A549 (cell line): Measurements from ENCODE around the gene NPB. TPM values are rescaled to one million over a fixed set of nuclear protein-coding genes. Genes with fewer than 3 reads are reported as not detected.

Source experiments
- ATAC-seq, 2 experiments: fragments of 200-7000 bp in 1 of 2; fragments of >200 bp in 1 of 2; cut with Nextera tagmentation in 1 of 2; cut with Tn5 transposase in 1 of 2; 3 replicates each; pipeline versions ENCODE4 v1.8.0 to v1.9.1; 2018 to 2020; ENCODE audit warnings: mild to moderate bottlenecking in 1 of 2, moderate library complexity in 1 of 2
- CTCF ChIA-PET: fragments of 300-600 bp; sonication (Branson Sonifier 250); formaldehyde crosslinking; extraction: SDS; loops from one replicate; lab custom pipeline; 2021; ENCODE audit warnings: antibody characterized with exemption, inconsistent platforms; lab: Yijun Ruan, JAX
- POLR2A ChIA-PET: fragments of 350-600 bp; formaldehyde crosslinking; extraction: SDS; loops from one replicate; lab custom pipeline; 2021; ENCODE audit warnings: antibody characterized with exemption, inconsistent platforms; lab: Yijun Ruan, JAX
- DNase-seq, 2 experiments: peaks; one replicate each; pipeline versions ENCODE4 v3.0.0 to v3.0.0-alpha.2; 2011 to 2016; ENCODE audit warnings: low read depth in 1 of 2, low spot score in 1 of 2
- FAIRE-seq: peaks from 2 replicates; lab custom pipeline; 2011; peaks lifted over from hg19 to GRCh38; lab: Jason Lieb, UNC
- H3K27ac ChIP-seq, 2 experiments: fragments of >200 bp; sonication (Bioruptor Twin); formaldehyde crosslinking; 3 replicates each; pipeline ENCODE4 v1.5.1; 2016 to 2017
- H3K4me1 ChIP-seq: fragments of >200 bp; sonication (Bioruptor Twin); formaldehyde crosslinking; 3 replicates; pipeline ENCODE4 v1.6.1; 2016
- H3K4me2 ChIP-seq: fragments of >200 bp; sonication (Bioruptor Twin); formaldehyde crosslinking; 3 replicates; pipeline ENCODE4 v1.6.1; 2016
- H3K4me3 ChIP-seq: fragments of >200 bp; sonication (Bioruptor Twin); formaldehyde crosslinking; 3 replicates; pipeline ENCODE4 v1.5.1; 2016
- H3K9me3 ChIP-seq: fragments of >200 bp; sonication (Bioruptor Twin); formaldehyde crosslinking; 3 replicates; pipeline ENCODE4 v1.6.1; 2016
- BHLHE40 ChIP-seq: IDR thresholded peaks from 2 replicates; pipeline ENCODE4 v1.6.1; 2012; ENCODE audit warnings: low read depth, low read length, inconsistent platforms
- CBX2 ChIP-seq: fragments of 200-600 bp; sonication (generic); IDR thresholded peaks from 2 replicates; pipeline ENCODE4 v1.6.1; 2016; ENCODE audit warnings: low read depth, mild to moderate bottlenecking, borderline replicate concordance
- CEBPB ChIP-seq, 2 experiments: fragments of >200 bp in 1 of 2; sonication (Bioruptor Twin) in 1 of 2; formaldehyde crosslinking in 1 of 2; IDR thresholded peaks; 2 replicates each; pipeline ENCODE4 v1.6.1; 2012 to 2016
- EHF ChIP-seq: fragments of 250-450 bp; sonication (Bioruptor Pico); IDR thresholded peaks from 2 replicates; pipeline ENCODE4 v1.5.0; 2020; ENCODE audit warnings: mild to moderate bottlenecking
- ELK1 ChIP-seq: fragments of 150-350 bp; IDR thresholded peaks from 2 replicates; pipeline ENCODE4 v1.6.1; 2014; ENCODE audit warnings: low read depth, mild to moderate bottlenecking, low read length
- EP300 ChIP-seq, 2 experiments: fragments of >200 bp; sonication (Bioruptor Twin); formaldehyde crosslinking; IDR thresholded peaks; 2 replicates in 1 of 2; 3 replicates in 1 of 2; pipeline ENCODE4 v1.6.1; 2016 to 2017
- FOSL2 ChIP-seq, 2 experiments: fragments of 450-650 bp in 1 of 2; fragments of >200 bp in 1 of 2; sonication (Bioruptor Twin) in 1 of 2; formaldehyde crosslinking; IDR thresholded peaks; 2 replicates each; pipeline versions ENCODE4 v1.5.0 to v1.6.1; 2016 to 2020; ENCODE audit warnings: mild to moderate bottlenecking in 1 of 2, moderate library complexity in 1 of 2
- HDAC2 ChIP-seq: fragments of 200-600 bp; sonication (generic); IDR thresholded peaks from 2 replicates; pipeline ENCODE4 v1.6.1; 2016
- HES2 ChIP-seq: fragments of >200 bp; sonication (Bioruptor Twin); formaldehyde crosslinking; IDR thresholded peaks from 2 replicates; pipeline ENCODE4 v1.6.1; 2016
- KDM5A ChIP-seq: fragments of 200-600 bp; sonication (generic); IDR thresholded peaks from 2 replicates; pipeline ENCODE4 v1.6.1; 2016; ENCODE audit warnings: antibody characterized with exemption, mild to moderate bottlenecking
- MAFK ChIP-seq: fragments of 450-650 bp; IDR thresholded peaks from 2 replicates; pipeline ENCODE4 v1.6.1; 2014; ENCODE audit not compliant: partially characterized antibody
- MAX ChIP-seq: IDR thresholded peaks from 2 replicates; pipeline ENCODE4 v1.6.1; 2012
- MYC ChIP-seq: IDR thresholded peaks from 2 replicates; pipeline ENCODE4 v1.6.1; 2012; ENCODE audit warnings: mild to moderate bottlenecking, inconsistent platforms, low read length, improper control_type of control experiment, borderline replicate concordance
- NFE2L2 ChIP-seq: fragments of 150-350 bp; conservative IDR thresholded peaks from 2 replicates; pipeline ENCODE4 v1.6.1; 2014; ENCODE audit warnings: low read length
- POLR2AphosphoS2 ChIP-seq: conservative IDR thresholded peaks from 2 replicates; pipeline ENCODE4 v1.6.1; 2012; ENCODE audit warnings: low read length, improper control_type of control experiment, inconsistent platforms
- RAD21 ChIP-seq, 2 experiments: fragments of >200 bp in 1 of 2; sonication (Bioruptor Twin) in 1 of 2; formaldehyde crosslinking in 1 of 2; IDR thresholded peaks in 1 of 2; conservative IDR thresholded peaks in 1 of 2; 2 replicates in 1 of 2; 3 replicates in 1 of 2; pipeline ENCODE4 v1.6.1; 2012 to 2018; ENCODE audit warnings: inconsistent platforms in 1 of 2
- RARB ChIP-seq: fragments of 250-450 bp; sonication (Bioruptor Pico); IDR thresholded peaks from 2 replicates; pipeline ENCODE4 v1.8.0; 2021; ENCODE audit warnings: mild to moderate bottlenecking, moderate library complexity
- RCOR1 ChIP-seq: fragments of 150-350 bp; IDR thresholded peaks from 2 replicates; pipeline ENCODE4 v1.6.1; 2014; ENCODE audit warnings: antibody characterized with exemption, low read length, low read depth
- RNF2 ChIP-seq: fragments of 200-600 bp; sonication (generic); IDR thresholded peaks from 2 replicates; pipeline ENCODE4 v1.6.1; 2016; ENCODE audit warnings: low read depth, mild to moderate bottlenecking, antibody characterized with exemption, moderate library complexity, borderline replicate concordance
- SREBF2 ChIP-seq: fragments of 450-650 bp; IDR thresholded peaks from 2 replicates; pipeline ENCODE4 v1.6.1; 2014; ENCODE audit warnings: mild to moderate bottlenecking, moderate library complexity
- TFCP2L1 ChIP-seq: fragments of 250-450 bp; sonication (Bioruptor Pico); IDR thresholded peaks from 2 replicates; pipeline ENCODE4 v1.5.0; 2021; ENCODE audit warnings: mild to moderate bottlenecking
- TP53 ChIP-seq: fragments of 250-450 bp; sonication (Bioruptor Pico); IDR thresholded peaks from 2 replicates; pipeline ENCODE4 v1.5.0; 2021; ENCODE audit warnings: mild to moderate bottlenecking, moderate library complexity
- USF2 ChIP-seq: fragments of 450-650 bp; IDR thresholded peaks from 2 replicates; pipeline ENCODE4 v1.6.1; 2014; ENCODE audit warnings: antibody characterized with exemption
- ZNF302 ChIP-seq: fragments of 250-450 bp; sonication (Bioruptor Pico); IDR thresholded peaks from 2 replicates; pipeline ENCODE4 v1.9.0; 2021; ENCODE audit warnings: inconsistent platforms, mild to moderate bottlenecking, moderate library complexity
- WGBS: methylation state at CpG from one replicate; pipeline ENCODE4 v1.1.6; 2017; ENCODE audit errors: missing lambda C conversion rate; 5-methylcytosine and 5-hydroxymethylcytosine counted together
- polyA plus RNA-seq, 4 experiments: library from polyadenylated mRNA; depleted of rRNA in 3 of 4; stranded (reverse); fragments of >200 nt; fragmentation: RNase III in 1 of 4; extraction: RNeasy Plus Mini Kit Qiagen cat#74134 plus additional on column Dnase treatment in 1 of 4; gene quantifications; 2 replicates in 3 of 4; 3 replicates in 1 of 4; pipeline ENCODE4 v1.2.3, GENCODE V29; 2011 to 2017

The NPB gene
- polyA plus RNA-seq, 2 of the 4 experiments (the other 2 are of a cell fraction), result 0.41 to 0.45 TPM

- H3K27ac ChIP-seq, result no peak overlapping the region; a peak in 1 of 6 replicates
- peak overlapping the region; percentile 96 for H3K4me2 ChIP-seq
- DNase-seq (no peak), ATAC-seq (no peak), FAIRE-seq (no peak)
- ChIA-PET POLR2A (no interaction called here), CTCF (interaction anchor here (2.2 kb wide), 1 partner anchor 38 kb away, joined by 8 read pairs; no protein-coding TSS in a partner anchor)
- TF ChIP-seq HES2, result no peak
- TF ChIP-seq CEBPB (IDR thresholded peaks at IDR 0.05), result no peak
- TF ChIP-seq CBX2, result no peak
- no peak for TF ChIP-seq EP300 (IDR thresholded peaks at IDR 0.05)
- TF ChIP-seq POLR2AphosphoS2, result no peak
- TF ChIP-seq ELK1, result no peak
- no peak for TF ChIP-seq MAX
- TF ChIP-seq USF2, result no peak
- TF ChIP-seq HDAC2, result no peak
- no peak for TF ChIP-seq MYC
- TF ChIP-seq RAD21 (conservative IDR thresholded peaks at IDR 0.05 in 1 of 2, IDR thresholded peaks at IDR 0.05 in 1 of 2), result no peak
- TF ChIP-seq MAFK, result no peak
- no peak for TF ChIP-seq BHLHE40
- no peak for TF ChIP-seq ZNF302 (CRISPR knock-in tag)
- no peak for TF ChIP-seq RCOR1
- no peak for TF ChIP-seq FOSL2 (IDR thresholded peaks at IDR 0.05)
- TF ChIP-seq FOSL2 (CRISPR knock-in tag; IDR thresholded peaks at IDR 0.05), result no peak
- no peak for TF ChIP-seq EHF (CRISPR knock-in tag)
- TF ChIP-seq TP53 (CRISPR knock-in tag), result no peak
- no peak for TF ChIP-seq RARB (CRISPR knock-in tag)
- TF ChIP-seq NFE2L2, result no peak
- peaks cover 83% of the 10 kb centered on the region for H3K4me1 ChIP-seq
- H3K4me3 ChIP-seq, result no peak overlapping the region
- 95% methylated on average over 3 of the region's 3 CpGs for WGBS
- no peaks in the 10 kb centered on the region for H3K9me3 ChIP-seq
Measured at GRCh38 chr17:81921537-81921862, 19.5 kb downstream of the NPB start.

- Histone ChIP-seq H3K9me3 (no peaks in the 10 kb centered on the region), H3K27ac (peak overlapping the region; percentile 96 to 98), H3K4me1 (peaks cover 77% of the 10 kb centered on the region), H3K4me2 (peak overlapping the region; percentile 96), H3K4me3 (peak overlapping the region; percentile 57)
- ChIA-PET CTCF (interaction anchor here (1.0 to 12.8 kb wide), 8 partner anchors 10 to 188 kb away, joined by 3 to 99 read pairs (median 22); partner anchors contain the start of genes ARHGDIA, CENPX, LRRC45 and NOTUM), POLR2A (interaction anchor here (1.1 kb wide), 2 partner anchors 56 to 89 kb away, joined by 3 read pairs; partner anchors contain the start of gene MCRIP1)
- TF ChIP-seq KDM5A (no peak), TFCP2L1 (0 out of 2 replicates have a peak, but pooled peaks have one; percentile 51), BHLHE40 (no peak), RNF2 (no peak), SREBF2 (no peak)
- no peak for ATAC-seq
- WGBS, result 91% methylated on average over 23 of the region's 23 CpGs
- no peak for DNase-seq
- FAIRE-seq, result no peak
Measured at GRCh38 chr17:81921996-81922565, 20.0 kb downstream of the NPB start.
